K562 (cell line): ENCODE data around the gene SLC23A2. TPM values are rescaled to one million over a fixed set of nuclear protein-coding genes. Genes with fewer than 3 reads are reported as not detected.

ENCODE experiments used
- ATAC-seq: fragments of 200-7000 bp; cut with Tn5 transposase; 3 replicates; pipeline ENCODE4 v1.9.1; 2020; ENCODE audit warnings: moderate library complexity
- BruUV-seq: library from RNA; stranded (reverse); fragments of 400-500 nt; replicated peaks from 2 replicates; lab custom pipeline; 2021; lab: Mats Ljungman, UMichigan
- CTCF ChIA-PET: fragments of 300-600 bp; formaldehyde crosslinking; extraction: SDS; loops from one replicate; lab custom pipeline; 2021; ENCODE audit warnings: low intra/inter-chr PET ratio; lab: Yijun Ruan, JAX
- POLR2A ChIA-PET: fragments of 300-600, 350-650 bp; sonication (Branson Sonifier 250); formaldehyde crosslinking; extraction: SDS; loops from one replicate; lab custom pipeline; 2021; ENCODE audit warnings: antibody characterized with exemption, inconsistent platforms; lab: Yijun Ruan, JAX
- DNase-seq, 4 experiments: peaks; one replicate each; pipeline versions ENCODE4 v3.0.0 to v3.0.0-alpha.2; 2011 to 2018; ENCODE audit warnings: low spot score in 3 of 4, mixed read lengths in 3 of 4; ENCODE audit errors: extremely low read depth in 1 of 4
- FAIRE-seq: peaks from 2 replicates; lab custom pipeline; 2011; peaks lifted over from hg19 to GRCh38; lab: Jason Lieb, UNC
- H2AFZ ChIP-seq: 2 replicates; pipeline ENCODE4 v1.6.0; 2011; ENCODE audit warnings: low read depth, low read length, control low read depth, inconsistent platforms
- H3K27ac ChIP-seq: fragments of 200-600 bp; 3 replicates; pipeline ENCODE4 v1.8.0; 2011; ENCODE audit warnings: low read depth, mild to moderate bottlenecking, control low read depth, inconsistent platforms, low read length, moderate library complexity, mixed read lengths; ENCODE audit errors: extremely low read depth
- H3K27me3 ChIP-seq, 2 experiments: fragments of 300-600 bp in 1 of 2; 2 replicates in 1 of 2; 3 replicates in 1 of 2; pipeline versions ENCODE4 v1.6.0 to v1.8.0; 2011; ENCODE audit warnings: inconsistent platforms in 2 of 2, low read length in 2 of 2, mild to moderate bottlenecking in 1 of 2, mixed read lengths in 1 of 2, moderate library complexity in 1 of 2; ENCODE audit not compliant: control insufficient read depth in 2 of 2, insufficient read depth in 2 of 2
- H3K36me3 ChIP-seq: fragments of 300-600 bp; 3 replicates; pipeline ENCODE4 v1.8.0; 2011; ENCODE audit warnings: mild to moderate bottlenecking, low read length, inconsistent platforms; ENCODE audit not compliant: control insufficient read depth, insufficient read depth
- H3K4me1 ChIP-seq, 2 experiments: fragments of 200-600 bp in 1 of 2; replicated peaks in 1 of 2; 2 replicates in 1 of 2; 3 replicates in 1 of 2; pipeline versions ENCODE4 v1.5.1 to v1.8.0; 2011; ENCODE audit warnings: inconsistent platforms in 2 of 2, low read length in 2 of 2, mild to moderate bottlenecking in 1 of 2, mixed read lengths in 1 of 2, moderate library complexity in 1 of 2; ENCODE audit not compliant: control insufficient read depth in 2 of 2, insufficient read depth in 2 of 2
- H3K4me2 ChIP-seq: 2 replicates; pipeline ENCODE4 v1.6.1; 2011; ENCODE audit warnings: low read length, control low read depth, inconsistent platforms, mixed read lengths; ENCODE audit not compliant: insufficient read depth
- H3K4me3 ChIP-seq: fragments of 200-600 bp; sonication (generic), shearing (Covaris generic); 2 replicates; pipeline ENCODE4 v1.5.1; 2016; ENCODE audit warnings: control low read depth, inconsistent platforms
- H3K79me2 ChIP-seq: fragments of 200-600 bp; 3 replicates; pipeline ENCODE4 v1.8.0; 2011; ENCODE audit warnings: low read length, inconsistent platforms; ENCODE audit not compliant: control insufficient read depth, insufficient read depth
- H3K9ac ChIP-seq, 2 experiments: 2 replicates each; pipeline versions ENCODE4 v1.6.0 to v1.6.1; 2011; ENCODE audit warnings: low read depth in 2 of 2, low read length in 2 of 2, control low read depth in 1 of 2, inconsistent platforms in 1 of 2, mild to moderate bottlenecking in 1 of 2, mixed read lengths in 1 of 2; ENCODE audit not compliant: insufficient read depth in 1 of 2
- H3K9me1 ChIP-seq: one replicate; pipeline ENCODE4 v1.6.0; 2011; ENCODE audit warnings: inconsistent platforms, mild to moderate bottlenecking, low read length, moderate library complexity; ENCODE audit not compliant: control insufficient read depth, insufficient read depth
- H3K9me3 ChIP-seq: replicated peaks from 2 replicates; pipeline ENCODE4 v1.5.1; 2011; ENCODE audit warnings: low read depth, low read length, inconsistent platforms; ENCODE audit not compliant: control insufficient read depth, insufficient read depth
- H4K20me1 ChIP-seq: replicated peaks from 2 replicates; pipeline ENCODE4 v1.6.1; 2011; ENCODE audit warnings: low read length, inconsistent platforms, mixed read lengths; ENCODE audit not compliant: control insufficient read depth, insufficient read depth
- BRD4 ChIP-seq: fragments of 200-600 bp; sonication (generic); IDR thresholded peaks from 2 replicates; pipeline ENCODE4 v1.6.1; 2017; ENCODE audit warnings: inconsistent platforms
- FOXJ3 ChIP-seq: sonication (generic); formaldehyde crosslinking; IDR thresholded peaks from 2 replicates; pipeline ENCODE4 v1.4.0; 2020; ENCODE audit warnings: mild to moderate bottlenecking, missing genetic modification reagents
- MITF ChIP-seq: IDR thresholded peaks from 2 replicates; pipeline ENCODE4 v1.6.1; 2014; ENCODE audit warnings: antibody characterized with exemption
- PRPF4 ChIP-seq: fragments of 200-400 bp; formaldehyde crosslinking; IDR thresholded peaks from one replicate; pipeline ENCODE4 v1.6.1; 2017; ENCODE audit warnings: low read length, low read depth, mild to moderate bottlenecking; ENCODE audit not compliant: insufficient read depth, poor library complexity, severe bottlenecking
- TAF7 ChIP-seq: fragments of 450-650 bp; IDR thresholded peaks from 2 replicates; pipeline ENCODE4 v1.6.1; 2016; ENCODE audit warnings: missing genetic modification characterization, missing compliant biosample characterization
- TEAD1 ChIP-seq, 2 experiments: fragments of 450-650 bp in 1 of 2; sonication (generic) in 1 of 2; formaldehyde crosslinking; IDR thresholded peaks; 2 replicates each; pipeline versions ENCODE4 v1.4.0 to v1.8.0; 2020 to 2022; ENCODE audit warnings: mild to moderate bottlenecking in 2 of 2, missing genetic modification reagents in 1 of 2
- THAP7 ChIP-seq: fragments of 250-450 bp; sonication (Bioruptor Pico); IDR thresholded peaks from 2 replicates; pipeline ENCODE4 v1.5.0; 2021
- ZNF507 ChIP-seq: conservative IDR thresholded peaks from 2 replicates; pipeline ENCODE4 v1.6.1; 2017; ENCODE audit warnings: missing genetic modification characterization, missing compliant biosample characterization
- WGBS: fragments of 100-300 bp; shearing (Covaris generic); methylation state at CpG from one replicate; pipeline ENCODE4 v1.1.6; 2016; ENCODE audit warnings: low coverage, mixed read lengths; ENCODE audit not compliant: insufficient coverage; ENCODE audit errors: missing lambda C conversion rate; 5-methylcytosine and 5-hydroxymethylcytosine counted together
- in situ Hi-C: fragments of 300-500 bp; cut with MboI; formaldehyde crosslinking; loops from 4 replicates; pipeline ENCODE4 v1.15.0; 2018; ENCODE audit warnings: inconsistent platforms, mixed read lengths
- intact Hi-C: fragments of 100-400 bp; cut with micrococcal nuclease; formaldehyde crosslinking; loops from 2 replicates; pipeline ENCODE4 v1.14.2; 2022
- polyA plus RNA-seq, 8 experiments: library from polyadenylated mRNA; depleted of rRNA in 4 of 8; stranded (reverse) in 5 of 8; unstranded in 3 of 8; fragments of >200 nt; fragmentation: Nextera tagmentation in 2 of 8; fragmentation: Illumina TruSeq in 1 of 8; extraction: Ambion mirVana in 2 of 8; extraction: Trizol in 1 of 8; gene quantifications; 2 replicates each; pipeline versions ENCODE4 v1.2.1 to v1.2.3, GENCODE V29; 2011 to 2014; ENCODE audit warnings: inconsistent platforms in 1 of 8, missing spikeins in 1 of 8
- total RNA-seq, 7 experiments: library from RNA; depleted of rRNA in 6 of 7; stranded (reverse); fragments of >200 nt in 6 of 7; fragmentation: Illumina TruSeq in 2 of 7; extraction: Trizol in 2 of 7; gene quantifications; 2 replicates each; pipeline versions ENCODE4 v1.2.1 to v1.2.3, GENCODE V29; 2011 to 2021; ENCODE audit warnings: low replicate concordance in 1 of 7

The SLC23A2 gene
- total and polyA plus RNA-seq, 9 of the 15 experiments (the other 6 are each of a cell fraction or from before 2014, with no cell fraction given): 0.39 to 6.7 (median 3.2) TPM

DNA sequence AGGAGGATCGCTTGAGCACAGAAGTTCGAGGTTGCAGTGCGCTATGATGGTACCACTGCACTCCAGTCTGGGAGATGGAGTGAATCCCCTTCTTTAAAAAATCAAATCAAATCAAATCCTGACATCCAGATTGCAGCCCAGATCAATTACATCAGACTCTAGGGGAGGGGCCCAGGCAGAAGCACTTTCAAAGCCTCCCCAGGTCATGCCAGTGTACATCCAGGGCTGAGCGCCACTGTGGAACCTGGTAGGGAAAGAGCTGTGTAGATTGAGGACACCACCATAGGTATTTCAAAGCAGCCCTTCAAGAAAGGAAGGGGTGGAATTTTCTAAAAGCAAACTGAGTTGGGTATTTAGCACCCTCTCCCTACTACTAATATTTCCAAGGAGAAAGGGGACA lies 190.1 kb downstream of the SLC23A2 start:
- TF ChIP-seq MITF (no peak), BRD4 (no peak)

DNA sequence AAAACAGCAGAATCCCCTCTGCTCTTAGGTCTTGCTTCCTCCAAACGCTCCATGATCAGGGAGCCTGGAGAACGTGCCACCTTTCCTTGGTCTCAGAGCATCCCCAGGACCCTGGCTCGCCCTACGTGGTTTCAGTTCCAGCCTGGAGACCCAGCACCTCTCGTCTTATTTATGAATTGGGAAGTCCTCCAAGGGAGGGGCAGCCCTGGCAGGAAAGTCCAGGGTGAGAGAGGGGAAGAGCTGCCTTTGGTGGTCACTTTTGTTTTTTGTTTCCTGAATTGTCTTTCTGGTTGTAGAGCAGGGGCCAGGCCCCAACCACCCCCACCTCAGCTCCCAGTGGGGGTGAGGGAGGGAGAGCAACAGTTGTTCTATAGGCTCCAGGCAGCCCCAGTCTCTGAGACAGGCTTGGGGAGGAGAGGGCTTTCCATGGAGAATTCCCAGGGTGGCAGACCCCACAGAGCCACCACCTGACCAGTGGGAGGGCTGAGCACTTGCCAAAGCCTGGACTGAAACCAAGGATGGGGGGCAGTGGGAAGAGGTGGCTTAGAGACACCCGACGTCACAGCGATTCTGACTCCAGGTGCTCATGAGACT lies 190.8 kb downstream of the SLC23A2 start:
- POLR2A ChIA-PET: no interaction called here
- H4K20me1 ChIP-seq: no peaks in the 10 kb centered on the region

More for the DNA sequence above, 190.1 kb downstream of the SLC23A2 start:
- Histone ChIP-seq H3K27me3 (peaks cover 5 to 38% of the 10 kb centered on the region in 2 experiments; a peak in 3 of 5 replicates), H3K4me2 (no peak overlapping the region), H3K4me1 (no peaks in the 10 kb centered on the region; a peak in 1 of 5 replicates), H3K79me2 (no peaks in the 10 kb centered on the region), H4K20me1 (no peaks in the 10 kb centered on the region), H3K9ac (no peak overlapping the region), H3K9me3 (no peaks in the 10 kb centered on the region), H2AFZ (no peak overlapping the region), H3K9me1 (no peaks in the 10 kb centered on the region), H3K27ac (no peak overlapping the region), H3K4me3 (no peak overlapping the region), H3K36me3 (no peaks in the 10 kb centered on the region)
- ChIA-PET CTCF (no interaction called here), POLR2A (interaction anchor here (1.1 kb wide), 1 partner anchor 8 kb away, joined by 5 read pairs; no protein-coding TSS in a partner anchor)
- in situ Hi-C loops (no loop called here), intact Hi-C loops (no loop called here)
- WGBS: 0% methylated on average over 4 of the region's 4 CpGs
- no TSS peak for BruUV-seq
- DNase-seq: no peak
- no peak for FAIRE-seq
- no peak for ATAC-seq

More for the DNA sequence above, 190.8 kb downstream of the SLC23A2 start:
- FAIRE-seq (no peak), DNase-seq (no peak), ATAC-seq (no peak)
- 2% methylated on average over 5 of the region's 8 CpGs for WGBS
- BruUV-seq: no TSS peak
- Histone ChIP-seq H2AFZ (no peak overlapping the region), H3K79me2 (no peaks in the 10 kb centered on the region), H3K36me3 (no peaks in the 10 kb centered on the region), H3K4me2 (no peak overlapping the region), H3K9me1 (no peaks in the 10 kb centered on the region), H3K4me3 (no peak overlapping the region), H3K27ac (no peak overlapping the region), H3K9ac (no peak overlapping the region), H3K27me3 (peaks cover 3 to 41% of the 10 kb centered on the region in 2 experiments; a peak in 3 of 5 replicates), H3K9me3 (no peaks in the 10 kb centered on the region), H3K4me1 (no peaks in the 10 kb centered on the region; a peak in 1 of 5 replicates)
- CTCF ChIA-PET: no interaction called here
- in situ Hi-C loops: no loop called here
- no peak for TF ChIP-seq PRPF4
- TF ChIP-seq FOXJ3 (CRISPR knock-in tag): no peak
- no peak for TF ChIP-seq TEAD1 (CRISPR knock-in tag; IDR thresholded peaks at IDR 0.05)
- TF ChIP-seq ZNF507 (tag): no peak
- no peak for TF ChIP-seq THAP7 (CRISPR knock-in tag)
- no peak for TF ChIP-seq TAF7 (tag)
- intact Hi-C loops: no loop called here
